T-helper 1 cell treated with Interleukin-12 subunit alpha and Interleukin-12 subunit beta and Interleukin-4 antibody, amounts not matched to agents 30 ng/mL and 1 ng/mL, for 36 hours (primary cell): Measurements from ENCODE around the gene INO80D. TPM values are rescaled to one million over a fixed set of nuclear protein-coding genes. Genes with fewer than 3 reads are reported as not detected.
"Not testable (repeated sequence)": the region's sequence is repeated elsewhere in the genome, so short reads cannot be mapped to it uniquely, and the experiment has no call there.

ENCODE experiments used
- intact Hi-C: fragments of 100-400 bp; cut with micrococcal nuclease; formaldehyde crosslinking; loops from one replicate; pipeline ENCODE4 v1.15.1; 2024
- total RNA-seq: library from RNA; stranded (reverse); gene quantifications from 2 replicates; pipeline ENCODE4 v1.2.3, GENCODE V29; 2022

The INO80D gene
- total RNA-seq, 1 donor from 2014 or later, result 34.1 TPM

- intact Hi-C loops, result loop anchor here (2.0 kb wide), 1 partner anchor 53 kb away; the partner anchor contains the start of gene INO80D
Observed at GRCh38 chr2:206033452-206033851, 52.5 kb downstream of the INO80D start.

GRCh38 chr2:206031950-206032567, 53.9 kb downstream of the INO80D start:
- intact Hi-C loops, result loop anchor here (2.0 kb wide), 1 partner anchor 55 kb away; the partner anchor contains the start of gene INO80D

GRCh38 chr2:206031162-206031784, 54.7 kb downstream of the INO80D start:
- intact Hi-C loops, result no loop called here

GRCh38 chr2:206028101-206028500, 57.9 kb downstream of the INO80D start:
- intact Hi-C loops, result no loop called here

- intact Hi-C loops, result loop anchor here (5.0 kb wide), 1 partner anchor 134 kb away; the partner anchor contains the start of genes EEF1B2 and NDUFS1
Observed at GRCh38 chr2:206023183-206023582, 62.8 kb downstream of the INO80D start.

- intact Hi-C loops, result loop anchor here (5.0 kb wide), 1 partner anchor 137 kb away; the partner anchor contains the start of genes EEF1B2 and NDUFS1
Observed at GRCh38 chr2:206020171-206020570, 65.8 kb downstream of the INO80D start.

GRCh38 chr2:206015746-206016145, 70.2 kb downstream of the INO80D start:
- intact Hi-C loops, result not testable (repeated sequence)

- intact Hi-C loops, result no loop called here
Observed at GRCh38 chr2:206011795-206012194, 74.2 kb downstream of the INO80D start.

GRCh38 chr2:206011018-206011614, 74.9 kb downstream of the INO80D start:
- intact Hi-C loops, result no loop called here

GRCh38 chr2:206004004-206004693, 81.8 kb downstream of the INO80D start:
- intact Hi-C loops, result no loop called here

- intact Hi-C loops, result no loop called here
Observed at GRCh38 chr2:206002440-206002839, 83.5 kb downstream of the INO80D start.

GRCh38 chr2:206001912-206002311, 84.1 kb downstream of the INO80D start:
- intact Hi-C loops, result no loop called here

- intact Hi-C loops, result no loop called here
Observed at GRCh38 chr2:206000776-206001175, 85.2 kb downstream of the INO80D start.

GRCh38 chr2:205998583-205998982, 87.4 kb downstream of the INO80D start:
- intact Hi-C loops, result no loop called here

- intact Hi-C loops, result no loop called here
Observed at GRCh38 chr2:205996161-205996560, 89.8 kb downstream of the INO80D start.

GRCh38 chr2:205995260-205995659, 90.7 kb downstream of the INO80D start:
- intact Hi-C loops, result no loop called here

GRCh38 chr2:205994344-205994743, 91.6 kb downstream of the INO80D start:
- intact Hi-C loops, result no loop called here

- intact Hi-C loops, result no loop called here
Observed at GRCh38 chr2:205990104-205990503, 95.9 kb downstream of the INO80D start.

GRCh38 chr2:205989271-205990071, 96.5 kb downstream of the INO80D start:
- intact Hi-C loops, result no loop called here

GRCh38 chr2:205988681-205989080, 97.3 kb downstream of the INO80D start:
- intact Hi-C loops, result not testable (repeated sequence)

- intact Hi-C loops, result no loop called here
Observed at GRCh38 chr2:205988274-205988673, 97.7 kb downstream of the INO80D start.
